ENCODE measurements around the gene ATCAY.

Gene ATCAY

DNA sequence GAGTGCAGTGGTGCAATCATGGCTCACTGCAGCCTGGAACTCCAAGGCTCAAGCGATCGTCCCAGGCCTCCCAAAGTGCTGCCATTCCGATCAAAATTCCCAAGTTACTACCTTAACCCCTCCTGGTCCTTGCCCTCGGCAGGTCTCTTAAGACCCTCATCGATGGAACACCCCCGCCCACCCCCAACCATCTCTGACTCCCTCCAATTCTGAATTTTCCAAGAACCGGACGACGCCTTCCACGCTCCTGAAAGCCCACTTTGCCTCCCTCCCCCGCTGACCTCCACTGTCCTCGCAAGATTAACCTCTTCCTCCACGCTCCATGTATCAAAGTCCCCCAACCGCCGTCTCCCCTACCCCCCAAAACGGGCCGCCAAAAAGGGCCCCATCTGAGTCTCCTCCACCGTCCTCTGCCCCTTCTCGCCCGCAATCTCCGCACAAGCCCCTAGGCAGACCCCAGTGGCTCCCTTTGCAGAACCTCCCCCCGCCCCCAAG is 89.9 kb downstream of the ATCAY start:
- DNase-seq (ENCODE audit: low read depth): no peak

DNA sequence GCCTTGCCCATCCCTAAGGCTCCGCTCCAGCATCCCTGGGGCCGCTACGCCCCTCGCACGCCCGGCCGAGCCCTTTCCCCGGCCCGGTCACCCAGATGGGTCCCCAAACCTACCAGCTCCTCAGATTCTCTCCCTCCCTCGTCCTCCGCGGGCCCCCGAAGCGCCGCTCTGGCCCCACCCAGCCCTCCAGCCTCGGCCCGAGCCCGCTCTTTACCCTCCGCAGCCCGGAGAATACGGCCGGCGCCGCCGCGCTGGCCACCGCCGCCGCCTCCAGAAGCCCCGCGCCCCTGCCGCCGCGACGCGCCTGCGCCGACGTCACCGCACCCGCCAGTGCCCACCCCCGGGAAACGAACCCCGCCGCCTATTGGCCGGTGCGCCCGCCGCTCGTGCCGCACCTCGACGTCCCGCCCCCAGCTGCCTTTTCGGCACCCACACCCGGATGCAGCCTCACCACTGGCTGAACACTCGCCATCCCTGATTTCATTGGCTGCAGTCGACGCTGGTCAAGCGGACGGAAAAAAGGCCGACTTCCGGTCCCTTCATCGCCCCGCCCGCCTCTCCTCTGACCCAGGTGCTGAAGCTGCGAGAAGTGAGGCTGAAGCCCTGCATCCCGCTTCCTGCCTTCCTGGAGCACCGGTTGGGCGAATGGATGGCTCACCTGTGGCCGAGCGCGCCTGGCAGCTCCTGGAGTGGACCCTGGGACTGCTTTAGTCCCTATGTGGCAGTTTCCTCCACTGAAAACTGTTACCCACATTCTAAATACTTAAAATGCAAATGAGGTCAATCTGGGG is 90.5 kb downstream of the ATCAY start, which contains the start of gene DAPK3:
TSS of gene DAPK3 (minus strand) at position 292 of the 791 bp plus-strand sequence. CDS start 1,364 bp downstream, outside the sequence.
- DNase-seq (ENCODE audit: low read depth): peak; percentile 92

- no peak for DNase-seq (ENCODE audit: low read depth)
Measured at GRCh38 chr19:3975144-3975543, 94.7 kb downstream of the ATCAY start.

DNA sequence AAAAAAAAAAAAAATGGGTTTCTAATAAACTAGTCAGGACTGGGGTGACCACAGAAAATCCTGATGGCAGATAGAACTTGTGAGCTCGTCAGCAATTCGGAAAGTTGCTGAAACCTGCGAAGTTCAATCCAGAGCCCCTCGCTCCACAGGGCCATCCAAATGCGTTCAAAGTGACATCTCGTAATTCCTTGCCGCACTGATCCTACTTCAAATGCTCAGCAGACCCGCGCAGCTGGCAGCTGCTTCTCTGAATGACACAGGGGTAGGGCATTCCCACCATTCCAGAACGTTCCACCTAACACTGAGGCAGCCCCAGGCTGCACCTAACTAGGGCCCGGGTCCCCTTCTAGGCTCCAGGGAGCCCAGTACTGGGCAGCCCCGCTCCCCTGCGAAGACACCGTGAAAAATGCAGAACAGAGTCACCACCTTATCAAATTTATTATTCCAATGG is 95.2 kb downstream of the ATCAY start:
- no peak for DNase-seq (ENCODE audit: low read depth)

GRCh38 chr19:3976495-3977241 is 96.2 kb downstream of the ATCAY start:
- no peak for DNase-seq (ENCODE audit: low read depth)
